ENCODE data around the gene AGER. TPM values are rescaled to one million over a fixed set of nuclear protein-coding genes. Genes with fewer than 3 reads are reported as not detected.
A peak's percentile ranks its signal among the peaks of the same experiment; 100 is the strongest.

Gene AGER
- total RNA-seq, 2 experiments from 2014 or later: 15.5 to 16.4 TPM

DNA sequence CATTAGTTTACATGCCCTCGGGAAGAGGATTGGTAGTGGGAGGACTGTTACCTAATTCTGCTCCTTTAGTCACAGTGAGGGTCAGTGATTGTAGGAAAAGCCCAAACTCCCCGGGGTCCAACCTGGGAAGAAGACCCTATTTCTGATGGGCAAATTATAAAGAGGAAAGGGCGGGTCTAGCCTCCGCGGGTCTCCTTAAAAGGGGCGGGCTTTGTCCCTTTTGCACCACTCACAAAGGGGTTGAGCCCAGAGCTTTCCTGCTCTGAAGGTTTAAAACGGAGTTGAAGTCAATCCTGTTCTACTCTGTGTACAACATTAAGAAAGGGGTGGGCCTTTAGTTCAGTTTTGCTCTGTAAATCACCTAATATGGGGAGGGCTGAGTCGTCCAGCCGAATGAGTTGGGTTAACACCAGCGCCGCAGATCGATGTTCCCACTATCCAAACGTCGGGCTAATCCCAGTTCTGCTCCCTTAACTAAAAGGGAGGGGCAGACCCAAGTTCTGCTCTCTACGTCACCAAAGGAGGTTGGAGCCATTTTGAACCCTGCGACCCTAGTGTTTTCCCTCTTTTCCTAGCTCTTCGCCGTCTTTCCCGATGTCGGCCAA lies 6.8 kb downstream of the AGER start:
- H3K36me3 Mint-ChIP-seq (ENCODE audit: low read depth): peaks cover 27% of the 10 kb centered on the region
- peaks cover 66% of the 10 kb centered on the region for H3K4me1 Mint-ChIP-seq (ENCODE audit: low read depth)
- intact Hi-C loops (cut with micrococcal nuclease): no loop called here
- peak overlapping the region; percentile 96 for H3K27ac Mint-ChIP-seq
- ATAC-seq (no peak), DNase-seq (peak; percentile 57)
- ChIA-PET POLR2A (interaction anchor here (1.0 to 6.5 kb wide), 5 partner anchors 10 to 669 kb away, joined by 3 to 72 read pairs (median 4); partner anchors contain the start of genes GPSM3 and PBX2), CTCF (interaction anchor here (0.8 to 1.0 kb wide), 2 partner anchors 18 to 23 kb away, joined by 3 read pairs; no protein-coding TSS in a partner anchor)
- H3K4me3 Mint-ChIP-seq: peak overlapping the region; percentile 94
- TF ChIP-seq, protein P1, sequence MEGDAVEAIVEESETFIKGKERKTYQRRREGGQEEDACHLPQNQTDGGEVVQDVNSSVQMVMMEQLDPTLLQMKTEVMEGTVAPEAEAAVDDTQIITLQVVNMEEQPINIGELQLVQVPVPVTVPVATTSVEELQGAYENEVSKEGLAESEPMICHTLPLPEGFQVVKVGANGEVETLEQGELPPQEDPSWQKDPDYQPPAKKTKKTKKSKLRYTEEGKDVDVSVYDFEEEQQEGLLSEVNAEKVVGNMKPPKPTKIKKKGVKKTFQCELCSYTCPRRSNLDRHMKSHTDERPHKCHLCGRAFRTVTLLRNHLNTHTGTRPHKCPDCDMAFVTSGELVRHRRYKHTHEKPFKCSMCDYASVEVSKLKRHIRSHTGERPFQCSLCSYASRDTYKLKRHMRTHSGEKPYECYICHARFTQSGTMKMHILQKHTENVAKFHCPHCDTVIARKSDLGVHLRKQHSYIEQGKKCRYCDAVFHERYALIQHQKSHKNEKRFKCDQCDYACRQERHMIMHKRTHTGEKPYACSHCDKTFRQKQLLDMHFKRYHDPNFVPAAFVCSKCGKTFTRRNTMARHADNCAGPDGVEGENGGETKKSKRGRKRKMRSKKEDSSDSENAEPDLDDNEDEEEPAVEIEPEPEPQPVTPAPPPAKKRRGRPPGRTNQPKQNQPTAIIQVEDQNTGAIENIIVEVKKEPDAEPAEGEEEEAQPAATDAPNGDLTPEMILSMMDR (IDR thresholded peaks at IDR 0.05): no peak
- H3K27me3 Mint-ChIP-seq: no peaks in the 10 kb centered on the region
- H3K9me3 Mint-ChIP-seq: no peaks in the 10 kb centered on the region

DNA sequence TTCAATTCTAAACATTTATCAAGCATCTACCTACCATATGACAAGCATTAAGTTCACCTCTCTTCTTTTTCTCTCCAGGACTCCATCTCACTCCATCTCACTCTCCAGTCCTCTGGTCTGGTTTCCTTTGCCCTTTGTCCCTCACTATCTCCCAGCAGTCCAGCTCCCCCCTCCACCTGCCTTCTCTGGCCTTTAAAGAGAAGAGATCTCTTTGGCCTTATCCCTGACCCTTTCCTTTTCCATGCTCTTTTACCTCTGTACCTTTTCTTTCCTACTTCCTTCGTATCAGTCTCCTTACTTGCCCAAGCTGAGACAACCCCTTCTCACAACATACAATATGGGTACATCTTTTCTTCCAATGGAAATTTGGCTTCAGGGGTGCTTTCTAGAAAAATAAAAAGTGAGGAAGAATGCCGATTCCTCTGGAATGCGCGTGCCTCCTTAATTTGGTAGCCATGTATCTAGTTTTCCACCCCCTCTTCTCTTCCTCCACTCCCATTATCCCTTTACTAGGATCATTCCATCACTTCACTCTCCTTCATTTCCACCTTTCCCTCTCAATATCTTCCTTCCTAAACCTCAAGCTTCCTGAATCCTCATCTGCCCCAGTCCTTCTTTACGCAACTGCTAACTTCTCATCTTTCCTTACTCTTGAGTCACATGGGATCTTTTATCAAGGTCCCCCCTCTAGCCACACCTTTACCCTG lies 7.4 kb downstream of the AGER start:
- Mint-ChIP-seq H3K4me3 (peak overlapping the region; percentile 94), H3K27me3 (no peaks in the 10 kb centered on the region), H3K9me3 (no peaks in the 10 kb centered on the region), H3K27ac (peak overlapping the region; percentile 96), H3K4me1 (ENCODE audit: low read depth) (peaks cover 63% of the 10 kb centered on the region), H3K36me3 (ENCODE audit: low read depth) (peaks cover 23% of the 10 kb centered on the region)
- no peak for DNase-seq
- ChIA-PET POLR2A (interaction anchor here (1.0 to 6.5 kb wide), 4 partner anchors 9 to 85 kb away, joined by 3 to 72 read pairs (median 8); partner anchors contain the start of genes GPSM3 and PBX2), CTCF (interaction anchor here (0.8 to 1.0 kb wide), 4 partner anchors 19 to 58 kb away, joined by 3 read pairs; no protein-coding TSS in a partner anchor)
- intact Hi-C loops (cut with micrococcal nuclease): no loop called here
- ATAC-seq: no peak
- TF ChIP-seq, protein P1 (IDR thresholded peaks at IDR 0.05): no peak

DNA sequence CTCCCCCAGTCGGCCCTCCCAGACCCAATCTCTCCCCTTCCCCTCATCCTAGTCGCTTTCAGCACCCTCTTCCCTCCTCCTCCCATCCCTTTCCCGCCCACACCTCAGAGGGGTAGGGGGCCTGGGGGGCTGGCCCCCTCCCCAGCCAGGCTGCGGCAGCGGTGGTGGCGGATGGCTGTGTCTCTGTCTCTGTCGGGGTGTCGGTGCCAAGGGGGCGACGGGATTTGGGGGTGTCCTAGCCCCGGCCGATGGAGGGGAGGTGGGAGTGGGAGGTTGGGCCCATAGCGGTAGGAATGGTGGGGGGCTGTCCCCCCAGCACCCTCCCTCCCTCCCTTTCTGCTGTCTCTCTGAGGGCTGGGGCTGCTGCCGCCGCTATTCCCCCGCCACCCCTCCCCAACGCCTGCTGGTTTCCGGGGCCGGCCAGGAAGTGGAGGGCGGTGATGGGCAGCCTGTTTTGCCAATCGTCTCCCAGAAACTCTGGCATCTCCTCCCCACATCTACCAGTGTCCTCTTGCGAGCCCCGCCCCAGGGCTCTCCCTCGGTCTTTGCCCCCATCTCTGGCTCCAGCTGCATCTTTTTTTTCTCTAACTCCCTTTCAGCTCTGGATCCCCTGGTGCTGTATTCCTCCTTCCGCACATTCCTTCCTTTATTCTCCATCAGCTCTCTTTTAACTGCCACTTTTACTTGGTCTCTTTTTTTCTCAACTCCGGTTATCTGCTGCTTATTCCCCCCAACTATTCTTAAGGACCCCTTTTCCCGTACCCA lies 8.2 kb downstream of the AGER start, which contains the start of gene AGPAT1:
Gene AGPAT1 (minus strand): TSS at position 374 of the 765 bp plus-strand sequence. CDS start 4,588 bp downstream, outside the sequence.
- CTCF ChIA-PET: interaction anchor here (0.8 to 1.0 kb wide), 3 partner anchors 20 to 57 kb away, joined by 3 read pairs; no protein-coding TSS in a partner anchor

DNA sequence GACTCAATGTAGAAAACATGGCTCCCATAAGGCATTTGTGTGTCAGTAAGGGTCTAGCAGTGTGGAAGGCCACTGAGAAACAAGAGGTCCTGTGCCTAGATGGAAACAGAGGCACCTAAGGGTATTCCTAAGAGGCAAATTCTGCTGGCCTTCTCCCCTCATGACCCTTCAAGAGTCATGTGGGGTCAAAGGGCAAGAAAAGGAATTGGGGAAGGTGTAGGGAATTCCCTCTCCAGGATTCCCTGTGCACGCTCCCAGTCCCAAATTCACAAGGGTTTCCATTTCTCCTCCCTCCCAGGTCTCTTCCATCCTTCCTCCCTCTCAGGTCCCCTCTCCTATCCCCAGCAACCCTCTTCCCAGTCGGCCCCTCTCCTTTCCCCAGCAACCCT lies 8.7 kb downstream of the AGER start:
- peaks cover 55% of the 10 kb centered on the region for H3K4me1 Mint-ChIP-seq (ENCODE audit: low read depth)
- TF ChIP-seq, protein P1 (IDR thresholded peaks at IDR 0.05): no peak
- no peak for DNase-seq
- peak overlapping the region; percentile 96 for H3K27ac Mint-ChIP-seq
- H3K36me3 Mint-ChIP-seq (ENCODE audit: low read depth): peaks cover 14% of the 10 kb centered on the region
- POLR2A ChIA-PET: no interaction called here
- peak overlapping the region; percentile 94 for H3K4me3 Mint-ChIP-seq
- CTCF ChIA-PET: no interaction called here
- no peaks in the 10 kb centered on the region for H3K27me3 Mint-ChIP-seq
- ATAC-seq: no peak
- intact Hi-C loops (cut with micrococcal nuclease): no loop called here
- no peaks in the 10 kb centered on the region for H3K9me3 Mint-ChIP-seq

More for the DNA sequence above, 8.2 kb downstream of the AGER start, which contains the start of gene AGPAT1:
- DNase-seq (peak; percentile 98), ATAC-seq (peak; percentile 57)
- Mint-ChIP-seq H3K9me3 (no peaks in the 10 kb centered on the region), H3K27ac (peak within 1 kb of the TSS; percentile 96), H3K4me1 (ENCODE audit: low read depth) (peaks cover 61% of the 10 kb centered on the region), H3K4me3 (peak within 1 kb of the TSS; percentile 94), H3K27me3 (no peaks in the 10 kb centered on the region), H3K36me3 (ENCODE audit: low read depth) (peaks cover 20% of the 10 kb centered on the region)
- intact Hi-C loops (cut with micrococcal nuclease): no loop called here
- TF ChIP-seq, protein P1 (IDR thresholded peaks at IDR 0.05): no peak
- POLR2A ChIA-PET: interaction anchor here (1.2 to 6.5 kb wide), 3 partner anchors 14 to 84 kb away, joined by 4 to 72 read pairs (median 13); partner anchors contain the start of genes GPSM3 and PBX2

Measured in activated CD8-positive, alpha-beta T cell treated with anti-CD3 and anti-CD28 coated beads for 36 hours (primary cell).